ENCODE results near the gene SLC5A1.

GRCh38 chr22:31998784-31999385 is 44.2 kb upstream of the SLC5A1 start:
- TF ChIP-seq, protein P1, sequence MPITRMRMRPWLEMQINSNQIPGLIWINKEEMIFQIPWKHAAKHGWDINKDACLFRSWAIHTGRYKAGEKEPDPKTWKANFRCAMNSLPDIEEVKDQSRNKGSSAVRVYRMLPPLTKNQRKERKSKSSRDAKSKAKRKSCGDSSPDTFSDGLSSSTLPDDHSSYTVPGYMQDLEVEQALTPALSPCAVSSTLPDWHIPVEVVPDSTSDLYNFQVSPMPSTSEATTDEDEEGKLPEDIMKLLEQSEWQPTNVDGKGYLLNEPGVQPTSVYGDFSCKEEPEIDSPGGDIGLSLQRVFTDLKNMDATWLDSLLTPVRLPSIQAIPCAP (CRISPR knock-in tag; IDR thresholded peaks at IDR 0.05), result no peak
- TF ChIP-seq, protein P2, sequence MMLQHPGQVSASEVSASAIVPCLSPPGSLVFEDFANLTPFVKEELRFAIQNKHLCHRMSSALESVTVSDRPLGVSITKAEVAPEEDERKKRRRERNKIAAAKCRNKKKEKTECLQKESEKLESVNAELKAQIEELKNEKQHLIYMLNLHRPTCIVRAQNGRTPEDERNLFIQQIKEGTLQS (CRISPR knock-in tag; conservative IDR thresholded peaks at IDR 0.05), result no peak
- TF ChIP-seq SP1 (CRISPR knock-in tag; conservative IDR thresholded peaks at IDR 0.05), result no peak
- TF ChIP-seq, protein P3, sequence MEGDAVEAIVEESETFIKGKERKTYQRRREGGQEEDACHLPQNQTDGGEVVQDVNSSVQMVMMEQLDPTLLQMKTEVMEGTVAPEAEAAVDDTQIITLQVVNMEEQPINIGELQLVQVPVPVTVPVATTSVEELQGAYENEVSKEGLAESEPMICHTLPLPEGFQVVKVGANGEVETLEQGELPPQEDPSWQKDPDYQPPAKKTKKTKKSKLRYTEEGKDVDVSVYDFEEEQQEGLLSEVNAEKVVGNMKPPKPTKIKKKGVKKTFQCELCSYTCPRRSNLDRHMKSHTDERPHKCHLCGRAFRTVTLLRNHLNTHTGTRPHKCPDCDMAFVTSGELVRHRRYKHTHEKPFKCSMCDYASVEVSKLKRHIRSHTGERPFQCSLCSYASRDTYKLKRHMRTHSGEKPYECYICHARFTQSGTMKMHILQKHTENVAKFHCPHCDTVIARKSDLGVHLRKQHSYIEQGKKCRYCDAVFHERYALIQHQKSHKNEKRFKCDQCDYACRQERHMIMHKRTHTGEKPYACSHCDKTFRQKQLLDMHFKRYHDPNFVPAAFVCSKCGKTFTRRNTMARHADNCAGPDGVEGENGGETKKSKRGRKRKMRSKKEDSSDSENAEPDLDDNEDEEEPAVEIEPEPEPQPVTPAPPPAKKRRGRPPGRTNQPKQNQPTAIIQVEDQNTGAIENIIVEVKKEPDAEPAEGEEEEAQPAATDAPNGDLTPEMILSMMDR (IDR thresholded peaks at IDR 0.05), result no peak
- no peak for TF ChIP-seq NR3C1 (CRISPR knock-in tag; conservative IDR thresholded peaks at IDR 0.05; ENCODE audit: low read depth)
- TF ChIP-seq ZNF138 (CRISPR knock-in tag; conservative IDR thresholded peaks at IDR 0.05), result no peak
- TF ChIP-seq ESRRA (CRISPR knock-in tag; IDR thresholded peaks at IDR 0.05; ENCODE audit: borderline replicate concordance), result no peak
- no peak for TF ChIP-seq ZNF263 (CRISPR knock-in tag; IDR thresholded peaks at IDR 0.05; ENCODE audit: low read depth)
- TF ChIP-seq JUN (CRISPR knock-in tag; IDR thresholded peaks at IDR 0.05), result no peak
- no peak for TF ChIP-seq USF2 (CRISPR knock-in tag; IDR thresholded peaks at IDR 0.05)
- TF ChIP-seq FOXK1 (CRISPR knock-in tag; IDR thresholded peaks at IDR 0.05), result no peak

Measured in WTC11 (cell line).